MM.1S (cell line): Measurements from ENCODE around the gene KRT32.

Experiments used
- DNase-seq: peaks from one replicate; pipeline ENCODE4 v3.0.0-alpha.2; 2015
- H2AFZ ChIP-seq: fragments of 300-600 bp; sonication (generic); 2 replicates; pipeline ENCODE4 v1.6.0; 2016; ENCODE audit warnings: antibody characterized with exemption, low read length
- H3F3A ChIP-seq: fragments of 300-600 bp; sonication (generic); 2 replicates; pipeline ENCODE4 v1.6.1; 2016; ENCODE audit warnings: mild to moderate bottlenecking, antibody characterized with exemption, low read length, moderate library complexity, mixed read lengths; ENCODE audit not compliant: insufficient read depth
- H3K27ac ChIP-seq: fragments of 300-600 bp; sonication (generic); 2 replicates; pipeline ENCODE4 v1.5.1; 2016; ENCODE audit warnings: mild to moderate bottlenecking, low read length
- H3K27me3 ChIP-seq: fragments of 300-600 bp; sonication (generic); replicated peaks from 2 replicates; pipeline ENCODE4 v1.6.0; 2016; ENCODE audit warnings: low read length; ENCODE audit not compliant: insufficient read depth
- H3K36me3 ChIP-seq: fragments of 300-600 bp; sonication (generic); replicated peaks from 2 replicates; pipeline ENCODE4 v1.6.1; 2016; ENCODE audit warnings: mild to moderate bottlenecking, low read length, mixed read lengths; ENCODE audit not compliant: insufficient read depth
- H3K4me1 ChIP-seq: fragments of 300-600 bp; sonication (generic); 2 replicates; pipeline ENCODE4 v1.6.1; 2016; ENCODE audit warnings: low read length, mixed read lengths
- H3K4me2 ChIP-seq: fragments of 300-600 bp; sonication (generic); 2 replicates; pipeline ENCODE4 v1.6.0; 2016; ENCODE audit warnings: low read depth, low read length
- H3K4me3 ChIP-seq: fragments of 300-600 bp; sonication (generic); 2 replicates; pipeline ENCODE4 v1.5.1; 2016; ENCODE audit warnings: low read length, mixed read lengths
- H3K79me2 ChIP-seq: fragments of 300-600 bp; sonication (generic); 2 replicates; pipeline ENCODE4 v1.6.1; 2016; ENCODE audit warnings: mixed run types, low read length, mixed read lengths
- H3K9ac ChIP-seq: fragments of 300-600 bp; sonication (generic); 2 replicates; pipeline ENCODE4 v1.6.1; 2016; ENCODE audit warnings: low read length, mixed read lengths
- H3K9me2 ChIP-seq: fragments of 300-600 bp; sonication (generic); replicated peaks from 2 replicates; pipeline ENCODE4 v1.6.1; 2016; ENCODE audit warnings: mild to moderate bottlenecking, low read length, mixed read lengths; ENCODE audit not compliant: insufficient read depth
- H3K9me3 ChIP-seq: fragments of 300-600 bp; sonication (generic); replicated peaks from 2 replicates; pipeline ENCODE4 v1.6.1; 2016; ENCODE audit warnings: mild to moderate bottlenecking, low read length, mixed read lengths; ENCODE audit not compliant: insufficient read depth
- H4K20me1 ChIP-seq: fragments of 300-600 bp; sonication (generic); 2 replicates; pipeline ENCODE4 v1.6.1; 2016; ENCODE audit warnings: mild to moderate bottlenecking, low read length, moderate library complexity, mixed read lengths; ENCODE audit not compliant: insufficient read depth
- CTCF ChIP-seq: fragments of 300-600 bp; sonication (generic); IDR thresholded peaks from 2 replicates; pipeline ENCODE4 v1.5.1; 2016; ENCODE audit warnings: antibody characterized with exemption, low read length, mixed read lengths
- EZH2 ChIP-seq: fragments of 300-600 bp; sonication (generic); optimal IDR thresholded peaks from 2 replicates; pipeline ENCODE3; 2017; ENCODE audit warnings: low read depth, mild to moderate bottlenecking, antibody characterized with exemption, low read length, mixed read lengths
- EZH2phosphoT487 ChIP-seq: fragments of 300-600 bp; sonication (generic); IDR thresholded peaks from 2 replicates; pipeline ENCODE4 v1.6.1; 2018; ENCODE audit warnings: antibody characterized with exemption, low read length

The KRT32 gene

GRCh38 chr17:41437769-41438168, 29.4 kb downstream of the KRT32 start:
- Histone ChIP-seq H3K79me2 (no peaks in the 10 kb centered on the region), H2AFZ (no peak overlapping the region), H3K27ac (no peak overlapping the region), H3K9me2 (no peaks in the 10 kb centered on the region), H3K9ac (no peak overlapping the region), H3K4me2 (no peak overlapping the region), H3F3A (no peaks in the 10 kb centered on the region), H4K20me1 (no peaks in the 10 kb centered on the region), H3K27me3 (no peaks in the 10 kb centered on the region), H3K9me3 (no peaks in the 10 kb centered on the region), H3K4me1 (no peaks in the 10 kb centered on the region), H3K4me3 (no peak overlapping the region), H3K36me3 (no peaks in the 10 kb centered on the region)
- no peak for DNase-seq
- TF ChIP-seq EZH2phosphoT487 (no peak), CTCF (no peak), EZH2 (no peak)

- H3K27ac ChIP-seq, result no peak overlapping the region
- H3K79me2 ChIP-seq, result no peaks in the 10 kb centered on the region
- no peaks in the 10 kb centered on the region for H3K4me1 ChIP-seq
- H3K4me2 ChIP-seq, result no peak overlapping the region
- H3K36me3 ChIP-seq, result no peaks in the 10 kb centered on the region
- no peak for DNase-seq
- no peak overlapping the region for H3K9ac ChIP-seq
- TF ChIP-seq EZH2phosphoT487, result no peak
- TF ChIP-seq EZH2, result no peak
- no peak for TF ChIP-seq CTCF
- no peaks in the 10 kb centered on the region for H3K27me3 ChIP-seq
- no peaks in the 10 kb centered on the region for H3K9me2 ChIP-seq
- H3K9me3 ChIP-seq, result no peaks in the 10 kb centered on the region
- no peaks in the 10 kb centered on the region for H3F3A ChIP-seq
- H4K20me1 ChIP-seq, result no peaks in the 10 kb centered on the region
- no peak overlapping the region for H2AFZ ChIP-seq
- H3K4me3 ChIP-seq, result no peak overlapping the region
Measured at GRCh38 chr17:41437254-41437653, 29.9 kb downstream of the KRT32 start.

GRCh38 chr17:41434415-41434814, 32.8 kb downstream of the KRT32 start:
- no peak for DNase-seq
- H3K9ac ChIP-seq, result no peak overlapping the region
- H3K36me3 ChIP-seq, result no peaks in the 10 kb centered on the region

More at GRCh38 chr17:41434415-41434814, 32.8 kb downstream of the KRT32 start:
- no peaks in the 10 kb centered on the region for H3K9me2 ChIP-seq
- H4K20me1 ChIP-seq, result no peaks in the 10 kb centered on the region
- H2AFZ ChIP-seq, result no peak overlapping the region
- no peak overlapping the region for H3K27ac ChIP-seq
- H3K4me1 ChIP-seq, result no peaks in the 10 kb centered on the region
- H3K4me2 ChIP-seq, result no peak overlapping the region
- no peak for TF ChIP-seq EZH2
- no peak for TF ChIP-seq EZH2phosphoT487
- no peak for TF ChIP-seq CTCF
- no peaks in the 10 kb centered on the region for H3F3A ChIP-seq
- no peaks in the 10 kb centered on the region for H3K79me2 ChIP-seq
- H3K4me3 ChIP-seq, result no peak overlapping the region
- H3K27me3 ChIP-seq, result no peaks in the 10 kb centered on the region
- H3K9me3 ChIP-seq, result no peaks in the 10 kb centered on the region
